Islet of Langerhans (tissue), 1 donor: Measurements from ENCODE around the gene OTUB2.
"Not testable (repeated sequence)": the region's sequence is repeated elsewhere in the genome, so short reads cannot be mapped to it uniquely, and the experiment has no call there.

Experiments used
- FAIRE-seq: peaks from one replicate; lab custom pipeline; 2011; peaks lifted over from hg19 to GRCh38; lab: Jason Lieb, UNC

Gene OTUB2

DNA sequence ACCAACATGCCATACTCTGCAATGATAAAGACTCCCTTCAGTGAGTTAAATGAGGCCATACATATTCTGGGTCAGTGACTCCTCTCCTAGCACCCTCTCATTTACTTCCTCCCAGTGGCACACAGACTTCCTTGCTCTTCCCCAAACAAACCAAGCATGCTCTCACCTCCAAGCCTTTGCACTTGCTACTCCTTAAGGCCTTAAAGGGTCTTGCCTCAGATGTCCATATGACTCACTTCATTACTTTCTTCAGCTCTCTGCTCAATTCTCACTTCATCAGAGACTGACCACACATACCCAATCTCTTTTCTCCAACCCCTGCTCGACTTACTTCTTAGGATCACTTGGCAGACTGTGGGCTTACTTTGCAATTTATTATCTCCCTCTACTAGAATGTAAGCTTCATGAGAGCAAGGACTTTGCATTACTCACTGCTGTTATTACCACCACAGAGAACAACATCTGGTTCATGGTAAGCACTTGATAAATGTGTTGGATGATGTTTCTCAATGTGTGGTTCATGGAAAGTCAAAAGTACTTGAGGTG, 32.1 kb downstream of the OTUB2 start:
- no peak for FAIRE-seq

- FAIRE-seq: no peak
Observed at GRCh38 chr14:94058674-94059138, 32.6 kb downstream of the OTUB2 start.

DNA sequence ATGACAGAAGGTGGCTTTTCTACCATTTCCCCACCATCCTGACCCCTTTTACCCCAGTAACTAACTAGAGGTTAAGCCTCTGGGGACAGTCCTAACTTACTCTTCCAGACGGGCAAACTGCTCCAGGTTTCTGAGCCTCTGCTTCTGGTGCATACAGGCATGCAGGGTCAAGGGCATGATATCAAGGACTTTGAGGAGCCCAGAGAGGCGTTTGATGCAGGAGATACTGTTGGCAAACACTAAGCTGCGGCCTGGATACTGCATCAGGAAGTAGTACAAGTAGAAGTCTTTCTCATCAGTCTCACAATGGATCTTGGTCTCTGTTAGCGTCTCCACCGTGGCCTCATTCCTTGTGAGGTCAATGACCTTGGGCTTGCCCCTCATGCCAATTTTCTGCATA, 33.9 kb downstream of the OTUB2 start:
- no peak for FAIRE-seq

DNA sequence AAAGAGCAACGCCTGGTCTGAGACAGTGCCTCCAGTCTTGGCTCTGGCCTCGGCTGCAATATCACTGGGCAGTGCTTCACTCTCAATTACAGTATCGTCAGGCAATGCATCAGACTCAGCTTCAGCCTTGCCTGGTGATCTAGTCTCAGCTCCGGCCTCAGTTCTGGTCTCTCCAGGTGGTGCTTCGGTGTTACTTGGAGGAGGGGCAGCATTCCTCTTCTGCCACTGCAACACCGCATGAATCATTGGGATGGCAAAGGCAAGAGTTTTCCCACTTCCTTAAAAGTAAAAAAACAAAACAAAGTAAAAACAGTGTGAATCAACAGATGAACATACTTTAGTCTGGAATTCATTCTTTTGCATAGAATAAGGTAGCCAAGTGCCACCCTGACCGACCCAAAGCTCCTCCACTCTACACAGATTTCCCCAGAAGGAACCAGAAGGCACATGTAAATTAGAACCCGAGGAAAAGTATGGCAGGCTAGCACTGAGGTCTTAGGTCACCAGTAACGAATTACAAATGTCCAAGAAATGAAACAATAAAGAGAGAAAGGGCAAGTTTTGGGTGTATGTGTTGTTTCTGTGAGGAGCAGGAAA, 36.3 kb downstream of the OTUB2 start:
- no peak for FAIRE-seq

DNA sequence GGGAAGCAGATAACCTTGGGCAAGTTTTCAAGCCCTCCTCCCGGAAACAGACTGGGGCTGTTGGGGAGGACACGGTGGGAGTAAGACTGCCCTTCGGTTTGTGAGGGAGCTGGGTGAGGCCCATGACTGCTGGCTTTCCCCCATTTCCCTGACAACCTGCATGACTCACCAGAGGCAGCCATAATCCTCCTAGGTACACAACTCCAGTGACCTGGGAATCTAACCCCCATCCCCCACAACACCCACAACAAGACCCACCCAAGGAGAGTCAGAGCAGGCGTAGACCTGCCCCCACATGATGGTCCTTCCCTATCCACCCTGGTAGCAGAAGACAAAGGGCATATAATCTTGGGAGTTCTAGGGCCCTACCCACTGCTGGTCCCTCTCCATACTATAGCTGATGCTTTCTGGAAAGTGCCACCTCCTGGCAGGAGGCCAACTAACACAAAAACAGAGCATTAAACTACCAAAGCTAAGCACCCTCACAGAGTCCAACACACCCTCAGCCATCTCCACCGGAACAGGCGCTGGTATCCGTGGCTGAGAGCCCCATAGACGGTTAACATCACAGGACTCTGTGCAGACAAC, 40.0 kb downstream of the OTUB2 start:
- FAIRE-seq: no peak

- FAIRE-seq: not testable (repeated sequence)
Observed at GRCh38 chr14:94072076-94072475, 45.9 kb downstream of the OTUB2 start.

GRCh38 chr14:94074534-94074933, 48.4 kb downstream of the OTUB2 start:
- no peak for FAIRE-seq

DNA sequence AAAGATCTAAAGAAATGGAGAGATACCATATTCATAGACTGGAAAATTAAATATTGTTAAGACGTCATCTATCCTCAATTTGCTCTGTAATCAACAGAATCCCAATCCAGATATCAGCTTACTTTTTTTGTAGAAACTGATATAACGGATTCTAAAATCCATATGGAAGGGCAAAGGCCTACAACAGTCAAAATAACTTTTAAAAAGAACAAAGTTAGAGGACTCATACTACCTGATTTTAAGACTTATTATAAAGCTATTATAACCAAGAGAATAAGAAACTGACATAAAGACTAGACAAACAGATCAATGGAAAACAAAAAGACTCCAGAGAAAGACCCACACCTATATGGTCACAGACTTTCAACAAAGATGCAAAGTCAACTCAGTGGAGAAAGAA, 48.9 kb downstream of the OTUB2 start:
- FAIRE-seq: no peak

- FAIRE-seq: no peak
Observed at GRCh38 chr14:94077111-94077821, 51.1 kb downstream of the OTUB2 start.

GRCh38 chr14:94077823-94078222, 51.7 kb downstream of the OTUB2 start:
- no peak for FAIRE-seq

DNA sequence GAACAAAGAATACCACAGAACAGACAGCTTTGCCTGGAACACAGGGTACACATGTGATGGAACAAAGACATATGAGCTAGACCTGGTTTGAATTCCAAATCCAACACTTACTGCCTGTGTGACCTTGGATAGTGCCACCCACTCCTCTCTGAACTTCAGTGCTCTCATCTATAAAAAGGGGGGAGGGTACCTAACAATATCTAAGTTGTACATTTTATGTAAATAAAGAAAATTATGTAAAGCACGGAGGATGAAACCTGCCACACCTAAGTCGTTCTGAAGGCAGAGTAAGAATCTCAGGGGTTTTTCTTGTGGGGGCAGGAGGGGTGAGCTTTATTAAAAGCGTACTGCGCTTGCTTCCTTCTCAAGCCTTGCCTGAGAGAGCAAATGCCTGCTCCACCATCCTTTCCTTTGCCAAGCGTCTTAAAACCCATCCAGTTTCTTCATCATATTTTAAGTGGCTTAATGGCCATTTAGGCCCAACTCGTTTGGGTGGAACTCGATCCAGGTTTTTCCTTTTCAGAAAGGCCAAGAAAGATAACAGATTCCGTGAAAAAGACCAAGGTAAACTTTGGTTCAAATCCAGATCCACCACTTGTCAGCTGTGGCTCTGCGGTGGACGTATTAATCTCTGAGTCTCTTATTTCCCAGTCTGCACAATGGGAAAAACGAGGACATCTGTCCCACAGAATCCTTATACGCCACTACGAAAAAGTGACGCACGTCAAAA, 53.9 kb downstream of the OTUB2 start:
- FAIRE-seq: no peak

DNA sequence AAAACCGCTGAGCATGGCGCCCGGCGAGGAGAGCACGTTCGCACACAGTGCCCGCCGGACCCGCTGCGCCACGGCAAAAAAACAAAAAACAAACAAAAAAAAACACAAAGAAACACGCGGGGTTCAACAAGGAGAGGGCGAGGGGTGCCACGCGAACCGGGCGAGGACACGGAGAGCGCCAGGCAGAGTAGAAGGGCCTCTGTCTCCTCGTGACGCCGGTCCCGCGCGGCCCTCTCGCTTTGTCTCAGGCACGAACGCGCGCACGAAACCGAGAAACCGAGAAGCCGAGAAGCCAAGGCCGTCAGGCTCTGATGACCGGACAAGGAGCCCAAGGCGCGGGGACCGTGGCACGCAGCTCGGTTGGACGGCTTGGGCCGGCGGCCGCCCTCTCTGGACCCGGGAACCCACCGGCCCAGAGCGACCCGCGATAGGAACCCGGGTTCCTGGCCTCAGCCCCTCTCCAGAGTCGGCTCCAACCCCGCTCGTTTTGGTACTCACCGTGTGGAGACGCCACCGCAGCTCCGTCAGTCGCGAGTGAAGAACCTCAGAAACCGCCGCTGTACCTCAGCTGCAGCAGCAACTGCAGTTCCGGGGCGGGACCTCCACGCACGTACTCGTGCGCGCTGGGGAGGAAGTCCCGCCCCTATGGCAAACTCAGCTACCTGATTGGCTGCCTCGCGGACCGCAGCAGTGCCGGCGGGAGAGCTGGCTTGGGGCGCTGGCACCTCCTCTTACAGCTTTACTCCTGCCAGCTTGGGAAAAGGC, 54.7 kb downstream of the OTUB2 start, which contains the start of the genes DDX24 and IFI27L1:
Gene DDX24 (minus strand): TSS at position 582 of the 765 bp plus-strand sequence. CDS start 1,460 bp downstream, outside the sequence.
Gene IFI27L1 (plus strand): TSS at position 690 of the 765 bp plus-strand sequence. CDS start 15,628 bp downstream, outside the sequence.
- FAIRE-seq: no peak

GRCh38 chr14:94081386-94081820, 55.3 kb downstream of the OTUB2 start:
- no peak for FAIRE-seq

DNA sequence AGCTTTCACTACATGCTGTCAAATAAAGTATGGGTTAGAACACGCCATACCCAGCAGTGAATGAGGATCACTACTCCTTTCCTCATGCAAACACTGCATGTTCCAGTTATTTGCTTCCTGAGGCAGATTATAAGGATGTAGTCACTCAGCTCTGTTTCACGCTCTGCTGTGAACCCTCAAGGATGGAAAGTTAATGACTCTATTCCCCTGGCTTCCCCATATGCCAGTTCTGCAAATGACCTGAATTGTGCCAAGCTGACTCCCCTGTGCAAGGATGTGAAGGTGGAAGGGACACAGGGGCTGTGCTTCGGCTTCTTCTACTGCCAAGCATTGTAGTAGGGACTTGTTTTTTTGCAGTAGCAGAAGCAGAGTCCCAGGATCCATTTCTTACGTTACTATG, 61.8 kb downstream of the OTUB2 start:
- FAIRE-seq: no peak

GRCh38 chr14:94088516-94088915, 62.4 kb downstream of the OTUB2 start:
- no peak for FAIRE-seq

DNA sequence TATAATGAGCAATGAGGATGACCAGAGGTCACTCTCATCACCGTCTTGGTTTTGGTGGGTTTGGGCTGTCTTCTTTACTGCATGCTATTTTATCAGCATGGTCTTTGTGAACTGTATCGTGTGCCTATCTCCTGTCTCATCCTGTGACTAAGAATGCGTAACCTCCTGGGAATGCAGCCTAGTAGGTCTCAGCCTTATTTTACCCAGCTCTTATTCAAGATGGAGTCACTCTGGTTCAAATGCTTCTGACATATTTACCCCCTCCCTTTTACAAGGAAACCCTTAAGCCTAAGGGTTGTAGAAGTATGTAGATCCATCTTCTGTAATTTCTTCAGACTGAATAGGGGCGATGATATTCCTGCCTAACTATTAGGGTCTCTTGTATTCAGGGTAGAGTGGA, 63.3 kb downstream of the OTUB2 start:
- no peak for FAIRE-seq

GRCh38 chr14:94093418-94093817, 67.3 kb downstream of the OTUB2 start:
- FAIRE-seq: no peak

GRCh38 chr14:94097091-94097490, 71.0 kb downstream of the OTUB2 start:
- FAIRE-seq: no peak
